Ovary (tissue), 9 donors: Measurements from ENCODE around the gene XPC. TPM values are rescaled to one million over a fixed set of nuclear protein-coding genes. Genes with fewer than 3 reads are reported as not detected.

Experiments
- DNase-seq, 5 donors: peaks; one replicate each; pipeline ENCODE4 v3.0.0-alpha.2; 2019 to 2020
- H3K27ac ChIP-seq, 2 donors: fragments of 200-600 bp; one replicate each; pipeline versions ENCODE4 v1.5.1 to v1.8.0; 2019 to 2022
- H3K27me3 ChIP-seq: fragments of 200-600 bp; one replicate; pipeline ENCODE4 v1.8.0; 2022
- H3K36me3 ChIP-seq: fragments of 200-600 bp; sonication (generic); one replicate; pipeline ENCODE4 v1.5.1; 2019
- H3K4me1 ChIP-seq: one replicate; pipeline ENCODE4 v1.8.1; 2013; ENCODE audit warnings: mild to moderate bottlenecking, moderate library complexity; ENCODE audit not compliant: insufficient read depth
- H3K4me3 ChIP-seq: fragments of 200-600 bp; sonication (generic); one replicate; pipeline ENCODE4 v1.5.1; 2017
- H3K9me3 ChIP-seq, 2 donors: fragments of 200-600 bp in 1 of 2; sonication (generic) in 1 of 2; one replicate each; pipeline versions ENCODE4 v1.5.1 to v1.8.1; 2013 to 2019; ENCODE audit warnings: mild to moderate bottlenecking in 1 of 2, moderate library complexity in 1 of 2
- EP300 ChIP-seq: sonication (generic); formaldehyde crosslinking; IDR thresholded peaks from one replicate; pipeline ENCODE4 v1.6.1; 2017; ENCODE audit warnings: antibody characterized with exemption
- POLR2A ChIP-seq: fragments of 450-650 bp; IDR thresholded peaks from one replicate; pipeline ENCODE4 v1.6.1; 2017; ENCODE audit warnings: antibody characterized with exemption, mild to moderate bottlenecking, moderate library complexity
- WGBS, 3 donors: extraction: QIAGEN DNeasy Blood & Tissue Kit in 1 of 3; methylation state at CpG; one replicate each; pipeline versions ENCODE4 v1.1.5 to v1.1.7; 2013 to 2017; 5-methylcytosine and 5-hydroxymethylcytosine counted together
- intact Hi-C, 4 donors: fragments of 100-400 bp; cut with DNase I; formaldehyde crosslinking; loops; one replicate each; pipeline versions ENCODE4 v1.11.0 to v1.15.1; 2022 to 2023
- polyA plus RNA-seq, 2 donors: library from polyadenylated mRNA; stranded (reverse); fragments of 200-250 nt in 1 of 2; fragments of 350-450 nt in 1 of 2; fragmentation: Illumina TruSeq in 1 of 2; extraction: RNeasy Lipid Tissue Mini Kit (QIAGEN cat#74804) in 1 of 2; gene quantifications; one replicate each; pipeline ENCODE4 v1.2.3, GENCODE V29; 2013 to 2014
- total RNA-seq, 7 donors: library from RNA; depleted of rRNA in 2 of 7; stranded (reverse); fragments of >200 nt in 2 of 7; fragmentation: NEBNext Ultra II Directional in 3 of 7; extraction: Animal tissue kit (Norgen Biotek cat#: 25700) in 3 of 7; gene quantifications; one replicate each; pipeline versions ENCODE4 v1.1.0 to v1.2.4, GENCODE V29; 2016 to 2023
- TF ChIP-seq, protein P1 (sequence below), 3 donors: fragments of 450-650 bp in 2 of 3; fragments of 200-600 bp in 1 of 3; IDR thresholded peaks; one replicate each; pipeline versions ENCODE4 v1.5.1 to v1.8.0; 2016 to 2022; ENCODE audit warnings: antibody characterized with exemption in 3 of 3, mild to moderate bottlenecking in 1 of 3
- donor health status: DM: no; HTN: no; CAD: no; lungs with moderate emphysema.
- donor health status: DM: no; HTN: no; CAD: no.
- donor health status: Bipolar disorder and iron deficiency.
- donor health status: DM: yes; HTN: yes; CAD: no.
- donor health status: DM: no; HTN: no; CAD: no.
- donor health status: DM: yes; HTN: yes; CAD: no.

The XPC gene
- total and polyA plus RNA-seq, 9 donors, result 36.2 to 63.1 (median 40.6) TPM

DNA sequence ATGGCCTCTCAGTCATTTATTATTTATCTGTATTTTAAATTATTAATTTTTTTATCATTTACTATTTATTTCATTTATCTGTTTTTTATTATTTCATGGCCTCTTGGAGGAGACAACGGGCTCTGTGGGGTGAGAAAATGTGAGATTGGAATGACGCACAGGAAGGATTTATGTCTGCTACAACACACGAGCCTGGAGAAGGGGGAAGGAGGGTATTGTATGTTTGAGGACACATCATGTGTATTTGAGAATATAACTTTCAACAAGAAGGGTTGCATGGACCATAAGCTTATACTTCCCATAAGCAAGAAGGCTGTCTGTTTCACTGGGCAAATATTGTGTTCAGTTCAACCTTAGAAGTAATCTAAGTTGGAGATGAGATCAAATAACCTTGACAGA, 31.9 kb upstream of the XPC start:
- TF ChIP-seq POLR2A (no peak), EP300 (no peak)
- TF ChIP-seq, protein P1, sequence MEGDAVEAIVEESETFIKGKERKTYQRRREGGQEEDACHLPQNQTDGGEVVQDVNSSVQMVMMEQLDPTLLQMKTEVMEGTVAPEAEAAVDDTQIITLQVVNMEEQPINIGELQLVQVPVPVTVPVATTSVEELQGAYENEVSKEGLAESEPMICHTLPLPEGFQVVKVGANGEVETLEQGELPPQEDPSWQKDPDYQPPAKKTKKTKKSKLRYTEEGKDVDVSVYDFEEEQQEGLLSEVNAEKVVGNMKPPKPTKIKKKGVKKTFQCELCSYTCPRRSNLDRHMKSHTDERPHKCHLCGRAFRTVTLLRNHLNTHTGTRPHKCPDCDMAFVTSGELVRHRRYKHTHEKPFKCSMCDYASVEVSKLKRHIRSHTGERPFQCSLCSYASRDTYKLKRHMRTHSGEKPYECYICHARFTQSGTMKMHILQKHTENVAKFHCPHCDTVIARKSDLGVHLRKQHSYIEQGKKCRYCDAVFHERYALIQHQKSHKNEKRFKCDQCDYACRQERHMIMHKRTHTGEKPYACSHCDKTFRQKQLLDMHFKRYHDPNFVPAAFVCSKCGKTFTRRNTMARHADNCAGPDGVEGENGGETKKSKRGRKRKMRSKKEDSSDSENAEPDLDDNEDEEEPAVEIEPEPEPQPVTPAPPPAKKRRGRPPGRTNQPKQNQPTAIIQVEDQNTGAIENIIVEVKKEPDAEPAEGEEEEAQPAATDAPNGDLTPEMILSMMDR (IDR thresholded peaks at IDR 0.05), result no peak
- no peaks in the 10 kb centered on the region for H3K9me3 ChIP-seq
- 24 to 41% (median 25%) methylated on average over 3 of the region's 3 CpGs for WGBS, 3 donors
- no peak overlapping the region for H3K27ac ChIP-seq
- intact Hi-C loops, result no loop called here
- H3K36me3 ChIP-seq, result no peaks in the 10 kb centered on the region
- H3K4me3 ChIP-seq, result no peak overlapping the region
- H3K27me3 ChIP-seq, result no peaks in the 10 kb centered on the region
- no peak for DNase-seq
- peaks cover 12% of the 10 kb centered on the region for H3K4me1 ChIP-seq

DNA sequence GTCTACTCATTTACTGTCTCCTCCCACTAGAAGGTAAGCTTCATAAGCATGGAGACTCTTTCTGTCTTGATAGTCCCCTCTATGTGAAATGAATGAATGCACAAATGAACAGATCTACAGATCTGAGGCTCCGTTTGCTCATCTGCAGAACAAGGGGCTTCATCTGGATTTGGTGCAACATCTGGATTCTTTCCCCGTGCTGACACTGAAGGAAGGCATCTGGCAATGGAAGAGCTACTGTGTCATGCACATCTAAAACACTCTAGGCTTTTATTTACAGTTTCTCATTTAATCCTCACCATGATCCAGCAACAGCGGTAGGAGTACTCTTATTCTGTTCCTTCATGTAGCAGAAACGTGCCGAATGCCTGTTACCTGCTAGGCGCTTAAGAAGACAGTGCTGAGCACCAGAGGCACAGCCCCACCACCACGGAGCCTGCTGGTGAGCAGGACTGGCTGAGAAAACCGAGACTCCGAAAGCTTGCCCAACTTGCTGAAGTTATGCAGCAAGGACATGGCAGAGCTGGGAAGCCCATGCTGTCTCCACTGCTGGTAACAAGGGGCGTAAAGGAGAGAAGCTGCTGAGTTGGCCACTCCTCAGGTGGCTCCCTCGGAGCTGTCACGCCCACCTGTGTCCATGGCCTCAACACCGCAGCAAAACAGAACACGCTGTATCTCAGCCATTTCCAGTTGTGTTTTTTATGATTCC, 31.3 kb upstream of the XPC start:
- DNase-seq, result no peak
- Histone ChIP-seq H3K27me3 (no peaks in the 10 kb centered on the region), H3K27ac (no peak overlapping the region), H3K4me1 (peaks cover 15% of the 10 kb centered on the region), H3K36me3 (no peaks in the 10 kb centered on the region), H3K9me3 (no peaks in the 10 kb centered on the region), H3K4me3 (no peak overlapping the region)
- 35 to 43% (median 37%) methylated on average over 14 of the region's 14 CpGs for WGBS, 3 donors
- TF ChIP-seq EP300 (no peak), POLR2A (no peak)
- TF ChIP-seq, protein P1 (IDR thresholded peaks at IDR 0.05), result no peak
- intact Hi-C loops, result loop anchor here in 3 of 4 donors (2.0 to 10.0 kb wide), 4 partner anchors 45 to 715 kb away; partner anchors contain the start of gene SLC6A6 (in 1 of the 3)

DNA sequence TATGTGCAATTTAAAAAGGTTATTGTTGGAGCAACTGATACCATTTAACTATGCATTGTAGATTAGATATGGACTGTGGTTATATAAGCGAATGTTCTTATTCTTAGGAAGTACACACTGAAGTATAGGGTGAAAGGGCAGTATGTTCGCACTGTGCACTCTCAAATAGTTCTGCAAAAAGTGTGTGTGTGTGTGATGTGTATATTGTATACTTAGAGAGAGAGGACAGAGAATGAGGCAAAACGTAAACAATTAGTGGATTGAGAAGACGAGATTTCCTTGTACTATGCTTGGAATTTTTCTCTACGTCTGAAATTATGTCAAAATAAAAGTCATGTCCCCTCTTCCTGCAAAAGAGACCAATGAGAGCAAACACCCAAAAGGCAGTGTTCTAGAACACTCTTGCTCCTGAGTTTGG, 30.6 kb upstream of the XPC start:
- H3K36me3 ChIP-seq, result no peaks in the 10 kb centered on the region
- 26 to 32% (median 28%) methylated on average over 5 of the region's 5 CpGs for WGBS, 3 donors
- no peak for DNase-seq
- intact Hi-C loops, result loop anchor here (1.0 to 10.0 kb wide), 5 partner anchors 43 to 716 kb away; partner anchors contain the start of gene SLC6A6 (in 1 of the 4)
- TF ChIP-seq, protein P1 (IDR thresholded peaks at IDR 0.05), result no peak
- H3K27ac ChIP-seq, result no peak overlapping the region
- peaks cover 21% of the 10 kb centered on the region for H3K4me1 ChIP-seq
- H3K4me3 ChIP-seq, result no peak overlapping the region
- H3K27me3 ChIP-seq, result no peaks in the 10 kb centered on the region
- H3K9me3 ChIP-seq, result no peaks in the 10 kb centered on the region

DNA sequence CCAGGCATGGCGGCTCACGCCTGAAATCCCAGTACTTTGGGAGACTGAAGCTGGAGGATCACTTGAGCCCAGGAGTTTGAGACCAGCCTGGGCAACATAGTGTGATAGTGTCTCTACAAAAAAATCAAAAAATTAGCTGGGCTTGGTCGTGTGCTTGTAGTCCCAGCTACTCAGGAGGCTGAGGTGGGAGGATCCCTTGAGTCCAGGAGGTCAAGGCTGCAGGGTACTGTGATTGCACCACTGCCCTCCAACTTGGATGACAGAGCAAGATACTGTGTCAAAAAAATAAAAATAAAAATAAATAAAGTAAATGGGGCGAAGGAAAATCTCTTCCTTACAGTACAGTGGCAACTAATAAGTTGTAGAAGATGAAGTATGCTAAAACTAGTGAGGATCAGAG, 29.8 kb upstream of the XPC start:
- WGBS, 3 donors, result 72 to 80% (median 74%) methylated on average over 4 of the region's 4 CpGs
- TF ChIP-seq, protein P1 (IDR thresholded peaks at IDR 0.05), result no peak
- TF ChIP-seq EP300 (no peak), POLR2A (no peak)
- H3K27ac ChIP-seq, result no peak overlapping the region
- peaks cover 25% of the 10 kb centered on the region for H3K4me1 ChIP-seq
- H3K9me3 ChIP-seq, result no peaks in the 10 kb centered on the region
- no peaks in the 10 kb centered on the region for H3K36me3 ChIP-seq
- H3K27me3 ChIP-seq, result no peaks in the 10 kb centered on the region
- intact Hi-C loops, result loop anchor here (1.0 to 10.0 kb wide), 5 partner anchors 42 to 717 kb away; partner anchors contain the start of gene SLC6A6 (in 1 of the 4)
- no peak for DNase-seq
- H3K4me3 ChIP-seq, result no peak overlapping the region
